NCI-H526 treated with DMSO at 0.1 percent for 48 hours (cell line): ENCODE data around the gene ZNF490.

Experiments
- DNase-seq: peaks from one replicate; lab custom pipeline; 2025; lab: John Stamatoyannopoulos, UW

Gene ZNF490

DNA sequence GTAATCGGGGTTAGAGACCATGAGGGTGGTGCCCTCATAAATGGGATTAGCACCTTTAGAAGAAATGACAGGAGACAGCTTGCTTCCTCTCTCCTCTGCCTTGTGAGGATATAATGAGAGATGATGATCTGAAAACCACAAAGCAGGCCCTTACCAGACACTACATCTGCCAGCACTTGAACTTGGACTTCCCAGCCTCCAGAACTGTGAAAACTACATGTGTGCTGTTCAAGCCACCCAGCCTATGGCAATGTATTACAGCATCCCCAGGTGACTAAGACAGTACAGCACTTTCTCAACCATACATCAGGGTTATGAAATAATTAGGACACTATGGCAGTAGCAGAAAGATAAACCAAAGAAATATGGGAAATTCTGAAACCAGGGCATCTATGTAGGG lies 66.8 kb downstream of the ZNF490 start:
- DNase-seq, result no peak
